Stimulated activated CD8-positive, alpha-beta memory T cell treated with anti-CD3 and anti-CD28 coated beads, Interleukin-12 subunit alpha, Interleukin-12 subunit beta, amount 100 ng/mL, for 24 hours (primary cell): ENCODE data around the gene SNTB2.
"Not testable (repeated sequence)": the region's sequence is repeated elsewhere in the genome, so short reads cannot be mapped to it uniquely, and the experiment has no call there.

Experiments
- DNase-seq: peaks from one replicate; pipeline ENCODE4 v3.0.0-alpha.2; 2020; ENCODE audit errors: extremely low read depth

Gene SNTB2

DNA sequence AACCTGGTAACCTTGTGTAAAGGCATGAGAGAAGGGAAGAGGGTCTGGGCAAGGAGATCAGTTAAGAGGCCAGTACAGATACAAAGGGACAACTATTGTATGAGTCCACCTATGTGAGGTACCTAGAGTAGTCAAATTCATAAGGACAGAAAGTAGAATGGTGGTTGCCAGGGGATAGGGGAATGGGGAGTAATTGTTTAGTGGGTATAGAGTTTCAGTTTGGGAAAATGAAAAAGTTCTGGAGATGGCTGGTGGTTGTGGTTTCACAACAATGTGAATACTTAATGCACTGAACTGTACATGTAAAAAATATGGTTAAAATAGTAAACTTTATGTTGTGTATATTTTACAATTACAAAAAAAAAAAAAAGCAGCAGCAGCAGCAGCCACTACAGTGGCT lies 49.4 kb downstream of the SNTB2 start:
- DNase-seq = no peak

DNA sequence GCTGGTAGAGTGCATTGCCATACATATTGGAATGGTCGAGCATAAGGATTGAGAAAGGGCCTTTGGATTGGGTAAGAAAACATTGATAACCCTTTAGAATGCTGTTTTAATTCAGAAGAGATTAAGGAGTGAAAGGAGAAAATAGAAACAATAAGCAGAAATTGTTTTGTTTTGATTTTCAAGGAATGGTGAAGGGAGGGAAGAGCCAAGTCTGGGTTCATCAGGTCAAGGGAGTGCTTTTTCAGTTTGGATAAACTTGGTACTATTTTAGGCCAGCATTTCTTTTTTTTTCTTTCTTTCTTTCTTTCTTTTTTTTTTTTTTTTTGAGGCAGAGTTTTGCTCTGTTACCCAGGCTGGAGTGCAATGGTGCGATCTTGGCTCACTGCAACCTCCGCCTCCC lies 50.3 kb downstream of the SNTB2 start:
- DNase-seq = no peak

DNA sequence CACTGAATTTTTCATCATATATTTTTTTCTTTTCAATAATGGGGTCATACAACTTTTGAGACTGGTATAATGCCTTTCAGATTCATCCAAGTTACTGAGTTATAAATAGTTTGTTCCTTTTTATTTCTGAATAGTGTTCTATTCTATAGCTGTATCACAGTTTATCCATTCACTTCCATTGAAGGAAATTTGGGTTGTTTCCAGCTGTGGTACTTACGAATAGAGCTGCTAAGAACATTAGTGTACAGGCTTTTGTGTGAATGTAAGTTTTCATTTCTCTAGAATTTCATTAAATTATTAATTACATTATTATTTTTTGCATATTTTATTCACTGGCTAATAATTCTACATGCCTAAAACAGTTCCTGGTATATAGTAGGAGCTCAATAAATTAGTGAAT lies 52.9 kb downstream of the SNTB2 start:
- DNase-seq = no peak

DNA sequence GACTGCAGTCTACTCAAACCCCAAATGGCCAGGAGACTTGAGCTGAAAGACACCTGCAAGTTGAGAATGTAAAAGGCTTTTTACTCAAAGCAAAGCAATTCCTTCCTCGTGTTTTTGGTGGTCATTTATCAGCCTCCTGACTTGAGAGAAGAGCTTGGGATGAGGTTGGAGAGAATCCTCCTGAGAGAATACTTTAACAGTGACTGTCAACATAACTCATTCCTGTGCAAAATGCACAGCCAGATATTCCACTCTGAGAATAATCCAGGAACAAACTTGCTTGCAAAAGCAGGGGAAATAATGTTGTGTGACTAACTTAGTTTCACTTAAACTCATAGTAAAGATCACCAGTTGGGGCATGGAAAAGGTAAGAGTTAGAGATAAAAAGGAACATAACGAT lies 53.4 kb downstream of the SNTB2 start:
- DNase-seq = no peak

DNA sequence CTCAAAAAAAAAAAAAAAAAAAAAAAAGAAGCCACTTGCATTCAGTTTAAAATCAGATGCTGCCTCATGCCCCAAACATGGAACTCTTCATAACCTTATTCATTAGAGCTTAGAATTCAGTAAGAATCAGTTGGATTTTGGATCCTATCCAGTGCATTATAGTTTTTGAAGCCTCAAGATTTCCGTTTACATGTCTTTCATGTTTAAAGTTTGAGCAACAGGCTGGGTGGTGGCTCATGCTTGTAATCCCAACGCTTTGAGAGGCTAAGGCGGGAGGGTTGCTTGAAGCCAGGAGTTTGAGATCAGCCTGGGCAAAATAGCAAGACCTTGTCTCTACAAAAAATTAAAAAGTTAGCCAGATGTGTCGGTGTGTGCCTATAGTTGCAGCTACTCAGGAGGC lies 55.0 kb downstream of the SNTB2 start:
- DNase-seq = no peak

DNA sequence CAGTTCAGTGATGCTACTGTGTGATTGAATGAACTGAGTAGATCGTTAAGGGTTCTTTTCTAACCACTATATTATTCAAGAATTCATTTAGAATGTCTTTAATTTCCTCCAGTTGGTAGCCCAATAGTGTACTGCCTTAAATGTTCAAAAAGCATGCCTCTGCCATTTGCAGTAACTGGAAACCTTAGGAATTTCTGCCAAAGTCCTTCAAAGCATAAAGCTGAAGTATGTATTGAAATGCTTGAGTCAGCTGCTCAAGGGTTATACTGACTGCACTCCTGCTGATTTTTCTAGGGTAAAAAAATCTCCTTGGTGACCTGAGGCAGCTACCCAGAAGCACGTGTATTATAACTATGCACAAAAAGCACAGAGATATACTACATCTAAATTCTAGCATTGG lies 56.5 kb downstream of the SNTB2 start:
- no peak for DNase-seq

DNA sequence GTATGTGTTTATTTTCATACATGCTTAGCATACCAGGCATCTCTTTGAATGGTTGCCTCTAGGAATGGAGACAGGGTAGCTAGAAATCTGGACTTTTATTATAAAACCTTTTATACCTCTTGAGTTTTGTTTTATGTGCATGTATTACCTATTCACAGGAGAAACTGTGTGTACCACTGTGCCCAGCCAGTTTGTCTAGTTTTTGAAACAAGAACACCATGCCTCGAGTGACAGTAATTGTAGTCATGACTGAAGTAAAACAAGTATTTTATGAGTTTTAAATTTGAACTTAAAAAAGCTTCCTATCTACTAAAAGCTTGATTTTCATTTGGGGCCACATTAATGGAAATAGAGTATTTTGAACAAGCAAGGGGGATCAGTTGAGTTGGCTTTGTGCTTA lies 57.4 kb downstream of the SNTB2 start:
- DNase-seq = no peak

DNA sequence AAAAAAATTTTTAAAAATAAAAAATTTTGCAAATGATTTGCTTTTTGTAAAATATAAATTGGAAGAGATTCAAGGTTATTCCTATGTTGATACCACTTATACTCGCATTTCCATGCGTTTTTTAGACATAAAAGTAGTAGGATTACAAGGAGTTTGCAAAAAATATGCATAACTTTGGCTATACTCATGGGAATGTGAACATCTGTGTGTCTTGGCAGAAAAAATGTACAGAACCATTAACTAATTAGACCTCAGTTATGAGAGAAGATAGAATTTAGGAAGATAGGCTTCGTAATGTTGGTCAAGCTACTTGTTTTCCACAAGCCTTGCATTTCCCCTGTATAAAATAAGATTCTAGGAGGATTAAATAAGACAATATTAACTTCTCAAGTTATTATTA lies 63.1 kb downstream of the SNTB2 start:
- no peak for DNase-seq

DNA sequence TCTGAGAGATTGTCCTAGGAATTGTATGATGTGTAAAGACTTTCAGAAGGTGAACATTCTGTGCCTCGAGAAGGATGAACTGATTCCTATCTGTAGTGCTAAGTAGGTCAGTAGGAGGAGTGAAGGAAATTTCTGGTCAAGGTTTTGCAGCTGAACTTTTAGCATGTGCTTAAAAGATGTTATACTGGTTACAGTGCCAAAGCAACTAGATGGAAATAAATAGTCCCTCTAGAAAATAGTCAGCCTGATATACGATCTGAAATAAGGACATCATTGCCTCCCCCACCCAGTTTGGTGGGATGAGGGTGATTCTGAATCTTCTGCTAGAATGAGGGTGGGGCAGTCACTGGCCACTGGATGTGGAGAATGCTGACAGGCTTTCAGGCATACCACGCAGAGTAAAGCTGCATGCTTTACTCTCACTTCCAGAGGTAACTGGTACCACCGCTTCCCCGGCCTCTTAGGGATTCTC lies 66.9 kb downstream of the SNTB2 start:
- no peak for DNase-seq

DNA sequence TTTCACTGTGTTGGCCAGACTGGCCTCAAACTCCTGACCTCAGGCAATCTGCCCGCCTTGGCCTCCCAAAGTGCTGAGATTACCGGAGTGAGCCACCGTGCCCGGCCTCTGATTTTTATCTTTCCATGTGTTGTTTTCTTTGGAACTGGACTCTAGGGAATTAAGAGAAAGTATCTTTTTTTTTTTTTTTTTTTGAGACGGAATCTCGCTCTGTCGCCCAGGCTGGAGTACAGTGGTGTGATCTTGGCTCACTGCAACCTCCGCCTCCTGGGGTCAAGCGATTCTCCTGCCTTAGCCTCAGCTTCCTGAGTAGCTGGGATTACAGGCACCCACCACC lies 72.4 kb downstream of the SNTB2 start:
- DNase-seq = not testable (repeated sequence)

DNA sequence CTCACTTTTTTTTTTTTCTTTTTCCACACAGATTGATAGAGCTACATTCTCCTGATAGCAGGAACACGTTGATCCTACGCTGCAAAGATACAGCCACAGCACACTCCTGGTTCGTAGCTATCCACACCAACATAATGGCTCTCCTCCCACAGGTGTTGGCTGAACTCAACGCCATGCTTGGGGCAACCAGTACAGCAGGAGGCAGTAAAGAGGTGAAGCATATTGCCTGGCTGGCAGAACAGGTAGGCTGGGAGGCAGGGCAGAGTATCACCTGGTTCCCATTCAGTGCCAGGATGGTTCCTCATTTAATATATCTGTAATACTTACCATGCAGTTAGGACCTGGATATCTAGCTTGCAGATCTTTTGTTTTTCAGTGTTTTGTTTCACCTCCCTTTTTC lies 73.1 kb downstream of the SNTB2 start:
- no peak for DNase-seq

DNA sequence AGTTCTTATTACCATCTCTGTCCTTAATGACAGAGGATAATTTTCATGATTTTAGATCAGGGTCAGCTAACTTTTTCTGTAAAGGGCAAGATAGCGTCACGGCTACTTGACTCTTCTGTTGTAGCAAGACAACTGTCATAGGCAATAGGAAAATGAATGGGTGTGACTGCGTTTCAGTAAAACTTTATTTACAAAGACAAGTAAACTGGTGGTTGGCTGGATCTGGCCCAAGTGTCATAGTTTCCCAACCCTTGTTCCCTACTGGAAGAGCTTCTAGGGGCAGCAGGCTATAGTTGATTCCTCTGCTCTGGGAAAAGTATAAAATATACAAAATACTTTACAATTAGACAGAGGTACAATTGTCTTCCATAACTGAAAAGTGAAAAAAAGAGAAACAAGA lies 73.5 kb downstream of the SNTB2 start:
- DNase-seq = no peak

DNA sequence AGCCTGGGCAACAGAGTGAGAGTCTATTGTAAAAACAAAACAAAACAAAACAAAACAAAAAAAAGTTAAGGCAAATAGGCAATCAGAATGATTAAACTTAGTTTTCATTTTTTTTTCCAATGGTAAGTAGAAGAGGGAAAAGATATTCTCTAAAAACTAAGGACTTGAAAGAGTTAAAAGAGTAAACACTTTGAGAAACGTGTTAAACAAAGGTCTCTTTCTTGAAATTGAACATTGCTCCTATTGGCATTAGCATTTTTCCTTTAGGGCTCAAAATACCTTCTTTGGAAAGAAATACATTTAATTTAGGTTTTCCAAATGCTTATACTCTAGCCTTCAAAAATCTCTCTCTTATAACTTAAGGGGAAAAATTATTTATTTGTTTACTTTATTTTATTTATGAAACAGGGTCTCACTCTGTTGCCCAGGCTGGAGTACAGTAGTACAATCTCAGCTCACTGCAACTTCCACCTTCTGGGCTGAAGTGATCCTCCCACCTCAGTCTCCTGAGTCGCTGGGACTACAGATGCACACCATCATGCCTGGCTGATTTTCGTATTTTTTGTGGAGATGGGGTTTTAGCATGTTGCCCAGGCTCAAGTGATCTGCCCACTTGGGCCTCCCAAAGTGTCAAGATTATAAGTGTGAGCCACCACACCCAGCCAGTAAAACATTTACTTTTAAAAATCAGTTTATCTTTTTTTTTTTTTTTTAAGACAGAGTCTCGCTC lies 79.5 kb downstream of the SNTB2 start:
- DNase-seq = no peak

DNA sequence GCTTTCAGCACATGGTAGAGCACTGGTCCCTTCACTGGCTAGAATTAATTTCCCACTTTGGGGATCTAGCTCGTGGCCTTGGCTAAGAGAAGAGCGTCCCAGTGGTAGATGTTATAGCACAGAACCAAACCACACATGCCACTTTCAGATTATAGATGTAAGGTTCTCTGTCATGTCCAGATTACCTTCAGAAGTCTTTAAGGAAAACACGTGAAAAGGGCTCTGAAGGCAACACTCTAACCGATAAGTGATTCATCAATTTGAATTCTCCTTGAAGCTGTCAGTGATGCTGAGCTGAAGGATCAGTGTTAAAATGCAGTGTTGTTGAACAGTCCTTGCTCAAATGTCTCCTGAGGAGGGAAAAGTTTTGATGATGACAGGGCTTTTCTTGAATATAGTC lies 80.7 kb downstream of the SNTB2 start:
- DNase-seq = no peak

DNA sequence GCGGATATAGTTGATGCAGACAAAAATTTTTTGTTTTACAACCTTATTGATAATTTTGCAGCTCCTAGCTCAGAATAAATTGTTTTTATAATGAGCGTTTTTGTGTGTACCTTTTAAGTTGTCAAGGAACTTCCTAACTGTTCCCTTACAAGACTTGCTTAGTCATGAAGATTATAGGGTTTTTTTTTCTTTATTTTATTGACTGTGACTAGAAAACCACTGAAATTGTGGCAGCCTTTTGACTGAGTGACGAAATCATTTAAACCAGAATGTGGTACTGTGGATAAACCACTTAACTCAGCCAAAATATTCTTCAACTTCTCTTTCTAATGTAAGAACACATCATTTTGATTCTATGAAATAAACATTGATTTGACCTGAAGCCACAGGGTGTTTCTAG lies 83.4 kb downstream of the SNTB2 start:
- DNase-seq = no peak

DNA sequence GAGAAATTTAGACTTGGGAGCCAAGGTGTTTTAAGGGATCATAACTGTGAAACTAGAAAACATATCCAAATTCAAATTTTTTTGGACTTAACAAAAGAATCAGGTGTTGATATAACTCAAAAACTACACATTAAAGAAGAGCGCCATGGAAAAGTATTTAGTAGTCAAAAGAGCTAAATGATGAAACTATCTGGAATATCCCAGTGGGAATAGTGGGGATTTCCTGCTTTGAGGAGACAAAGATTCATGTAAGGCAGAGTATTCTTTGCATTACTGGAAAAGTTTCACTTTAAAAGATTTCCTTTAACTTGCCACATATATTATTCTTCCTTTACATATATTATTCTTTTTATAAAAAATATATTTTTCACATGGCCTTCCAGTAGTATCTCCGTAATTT lies 83.9 kb downstream of the SNTB2 start:
- DNase-seq = no peak

DNA sequence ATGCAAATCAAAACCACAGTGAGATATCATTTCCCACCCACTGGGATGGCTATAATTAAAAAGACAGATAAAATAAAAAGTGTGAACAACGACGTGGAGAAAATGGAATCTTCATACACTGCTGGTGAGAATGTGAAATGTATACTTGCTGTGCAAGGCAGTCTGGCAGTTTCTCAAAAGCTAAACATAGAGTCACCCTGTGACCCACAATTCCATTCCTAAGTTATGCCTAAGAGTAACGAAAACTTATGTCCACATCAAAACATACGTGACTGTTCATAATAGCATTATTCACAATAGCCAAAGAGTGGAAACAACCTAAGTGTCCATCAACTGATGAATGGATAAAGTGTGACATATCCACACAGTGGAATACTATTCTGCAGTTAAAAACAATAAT lies 86.0 kb downstream of the SNTB2 start:
- DNase-seq = no peak

DNA sequence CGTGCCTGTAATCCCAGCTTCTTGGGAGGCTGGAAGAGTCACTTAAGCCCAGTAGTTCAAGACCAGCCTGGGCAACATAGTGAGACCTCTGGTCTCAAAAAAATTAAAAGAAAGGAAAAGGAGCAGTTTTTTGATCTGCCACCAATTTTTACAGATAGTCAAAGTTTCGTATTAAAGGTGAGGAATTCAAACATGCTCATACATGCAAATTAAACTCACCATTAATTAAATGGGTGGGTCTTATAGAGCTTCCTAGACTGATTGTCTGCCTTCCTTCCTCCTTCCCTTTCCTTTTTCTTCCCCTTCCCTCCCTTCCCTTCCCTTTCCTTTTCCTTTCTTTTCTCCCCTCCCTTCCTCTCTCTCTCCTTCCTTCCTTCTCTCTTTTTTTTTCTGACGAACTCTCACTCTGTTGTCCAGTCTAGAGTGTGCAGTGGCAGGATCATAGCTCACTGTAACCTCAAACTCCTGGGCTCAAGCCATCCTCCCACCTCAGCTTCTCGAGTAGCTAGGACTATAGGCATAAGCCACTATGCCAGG lies 87.8 kb downstream of the SNTB2 start:
- no peak for DNase-seq

DNA sequence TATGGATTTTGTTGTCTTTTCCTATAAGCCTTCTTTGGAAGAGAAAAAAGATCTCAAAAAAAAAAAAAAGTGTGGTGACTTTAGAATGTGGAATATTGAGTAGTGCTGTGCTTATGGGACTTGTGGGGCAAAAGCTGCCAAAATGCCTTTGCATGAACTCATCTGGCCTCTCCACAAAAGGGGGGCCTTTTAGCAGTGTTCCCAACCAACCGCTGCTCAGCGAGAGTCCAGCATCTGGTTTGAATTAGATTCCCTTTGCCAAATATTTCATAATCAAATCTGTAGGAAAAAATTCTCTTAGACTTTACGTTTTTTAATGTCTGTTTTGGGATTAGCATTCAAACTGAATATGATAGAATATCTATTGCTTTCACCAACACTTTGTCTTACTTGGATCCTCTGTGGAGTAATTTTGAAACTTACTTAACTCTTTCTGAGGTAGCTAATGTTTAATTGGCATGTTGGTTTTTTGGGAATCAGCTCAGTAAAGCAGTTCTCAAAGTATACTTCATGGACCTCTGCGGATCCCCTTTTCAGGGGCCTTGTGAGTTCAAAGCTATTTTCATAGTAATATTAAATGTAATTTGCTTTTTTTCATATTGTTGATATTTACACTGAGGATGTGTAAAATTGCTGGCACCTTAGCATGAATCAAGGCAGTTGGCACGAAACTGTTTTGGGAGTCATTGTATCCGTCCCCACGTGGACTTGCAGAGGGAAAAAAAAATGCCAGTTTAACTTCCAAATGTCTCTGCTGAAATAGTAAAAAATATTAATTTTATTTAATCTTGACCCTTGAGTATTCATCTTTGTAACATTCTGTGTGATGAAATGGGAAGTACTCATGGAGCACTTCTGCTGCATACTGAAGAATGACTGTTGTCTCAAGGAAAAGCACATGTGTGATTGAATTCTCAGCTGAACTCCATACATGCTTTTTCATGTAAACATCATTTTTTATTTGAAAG lies 89.5 kb downstream of the SNTB2 start:
- no peak for DNase-seq

DNA sequence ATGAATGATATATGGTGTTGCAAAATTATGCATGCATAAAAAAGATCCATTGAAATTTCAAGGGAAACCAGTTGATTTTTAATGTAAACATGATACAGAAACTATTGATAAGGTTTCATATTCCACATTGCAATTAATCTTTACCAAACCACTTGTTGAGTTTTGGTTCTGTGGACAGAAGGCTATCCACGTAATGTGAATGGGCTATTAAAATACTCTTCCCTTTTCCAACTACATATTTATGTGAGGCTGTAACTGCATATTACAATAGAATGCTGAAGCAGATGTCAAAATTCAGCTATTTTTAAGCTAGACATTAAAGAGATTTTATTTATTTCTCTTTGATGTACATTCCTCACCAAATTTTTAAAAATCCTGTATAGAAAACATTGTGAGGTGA lies 90.4 kb downstream of the SNTB2 start:
- no peak for DNase-seq

DNA sequence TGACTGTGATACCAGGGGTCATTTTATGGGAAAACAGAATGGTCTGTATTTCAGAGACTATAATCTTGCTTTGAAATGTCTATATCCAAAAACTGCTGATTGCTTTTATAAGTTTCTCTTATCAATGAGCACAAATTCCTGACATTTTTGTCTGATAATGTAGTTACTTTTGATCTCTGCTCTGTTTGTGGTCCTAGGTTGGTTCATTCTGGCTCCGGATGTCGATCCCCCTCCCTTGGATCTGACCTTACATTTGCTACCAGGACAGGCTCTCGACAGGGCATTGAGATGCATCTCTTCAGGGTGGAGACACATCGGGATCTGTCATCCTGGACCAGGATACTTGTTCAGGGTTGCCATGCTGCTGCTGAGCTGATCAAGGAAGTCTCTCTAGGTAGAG lies 96.9 kb downstream of the SNTB2 start:
- DNase-seq = no peak

DNA sequence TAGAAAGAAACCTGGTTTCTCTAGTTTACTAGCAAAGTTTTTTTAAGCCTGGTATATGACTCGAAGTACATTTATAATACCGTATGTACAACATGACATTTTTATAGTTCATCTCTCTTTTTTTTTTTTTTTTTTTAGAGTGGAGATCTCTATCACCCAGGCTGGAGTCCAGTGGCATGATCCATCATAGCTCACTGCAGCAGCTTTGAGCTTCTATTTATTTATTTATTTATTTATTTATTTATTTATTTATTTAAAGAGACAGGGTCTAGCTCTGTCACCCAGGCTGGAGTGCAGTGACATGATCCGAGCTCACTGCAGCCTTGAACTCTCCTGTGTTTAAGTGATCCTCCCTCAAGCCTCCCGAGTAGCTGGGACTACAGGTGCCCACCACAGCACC lies 98.3 kb downstream of the SNTB2 start:
- no peak for DNase-seq
